ENCODE results near the gene IL27RA.

The IL27RA gene

DNA sequence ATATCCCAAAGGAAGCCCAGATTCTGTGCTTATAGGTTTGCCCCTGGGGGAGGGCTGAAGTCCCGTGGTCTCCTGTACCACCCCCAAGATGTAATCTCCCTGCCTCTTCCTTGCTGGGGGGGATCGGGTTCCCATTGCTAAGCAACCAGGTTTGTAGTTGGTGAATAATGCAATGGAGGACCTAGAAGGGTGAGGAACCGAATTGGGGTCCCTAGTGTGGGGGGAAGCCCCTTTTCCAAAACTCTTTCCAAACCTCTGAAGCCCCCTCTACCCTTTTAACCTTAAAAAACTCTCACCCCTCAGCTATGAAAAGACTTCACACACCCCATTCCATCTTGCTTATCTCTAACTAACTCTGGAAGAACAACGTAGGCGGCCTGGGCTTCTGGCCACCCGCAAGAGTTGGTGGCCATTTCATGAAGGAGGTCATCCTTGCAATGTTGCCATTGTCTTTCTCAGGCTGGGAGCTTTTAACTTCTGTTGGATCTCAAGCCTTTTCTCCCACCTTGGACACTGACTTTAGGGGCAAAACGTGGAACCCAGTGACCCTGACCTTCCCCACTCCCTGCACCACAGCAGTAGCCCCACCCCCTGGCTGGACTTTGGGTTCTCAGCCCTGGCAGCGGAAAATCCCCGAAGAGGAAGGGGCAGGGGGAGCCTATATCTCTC, 29.7 kb downstream of the IL27RA start:
- no peak overlapping the region for H3K4me3 ChIP-seq (ENCODE audit: extremely low read depth, insufficient read depth, low read length, poor library complexity, severe bottlenecking)
- no peak overlapping the region for H3K27ac ChIP-seq (ENCODE audit: low read depth, low read length, severe bottlenecking)
- H3K9me3 ChIP-seq (ENCODE audit: control insufficient read depth, low read length), result no peaks in the 10 kb centered on the region
- no peaks in the 10 kb centered on the region for H3K36me3 ChIP-seq (ENCODE audit: control insufficient read depth, insufficient read depth, low read length)
- WGBS, 2 experiments (ENCODE audit: insufficient coverage in 2 of 2), result 68 to 82% methylated on average over 4 to 7 of the region's 9 CpGs
- peaks cover 7% of the 10 kb centered on the region for H3K4me1 ChIP-seq (ENCODE audit: control insufficient read depth, insufficient read depth, low read length, poor library complexity, severe bottlenecking)

DNA sequence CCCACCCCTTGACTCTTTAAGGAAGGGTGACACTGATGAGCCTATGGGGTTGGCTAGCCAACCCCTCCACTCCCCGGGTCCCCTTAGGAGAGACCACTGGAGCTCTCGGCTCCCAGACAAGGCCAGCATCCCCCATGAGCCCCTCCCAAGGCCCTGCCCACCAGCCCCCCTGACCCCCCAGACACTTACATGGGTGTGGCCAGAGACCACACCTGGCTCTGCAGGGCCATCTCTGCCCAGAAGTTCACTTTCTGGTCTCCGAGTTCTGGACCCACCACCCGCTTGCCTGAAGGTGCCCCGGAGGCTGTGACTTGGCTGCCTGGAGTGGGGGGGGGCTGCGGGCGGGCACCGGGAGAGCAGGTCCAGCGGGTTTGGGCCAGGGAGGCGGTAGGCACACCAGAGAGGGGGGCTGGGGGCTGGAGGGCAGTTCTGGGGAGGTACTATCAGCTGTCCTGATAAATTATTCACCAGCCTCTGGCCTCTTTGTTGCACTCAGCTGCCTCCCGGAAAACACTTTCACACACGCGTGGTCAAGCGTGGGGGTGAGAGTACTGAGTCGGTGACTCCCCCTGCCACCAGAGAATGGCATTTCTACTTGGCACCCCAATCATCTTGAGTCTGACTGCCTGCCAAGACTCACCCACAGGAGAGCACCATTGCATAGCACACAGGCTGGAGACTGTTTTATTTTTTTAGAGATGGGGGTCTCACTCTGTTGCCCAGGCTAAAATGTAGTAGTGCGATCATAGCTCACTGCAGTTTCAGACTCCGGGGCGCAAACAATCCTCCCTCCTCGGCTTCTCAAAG, 30.4 kb downstream of the IL27RA start, which contains the start of gene PALM3:
PALM3 (minus strand) TSS at position 326 of the 807 bp plus-strand sequence; CDS start at position 230, 96 bp downstream.
- H3K4me1 ChIP-seq (ENCODE audit: control insufficient read depth, insufficient read depth, low read length, poor library complexity, severe bottlenecking), result peaks cover 7% of the 10 kb centered on the region
- no peak within 1 kb of the TSS for H3K4me3 ChIP-seq (ENCODE audit: extremely low read depth, insufficient read depth, low read length, poor library complexity, severe bottlenecking)
- no peak within 1 kb of the TSS for H3K27ac ChIP-seq (ENCODE audit: low read depth, low read length, severe bottlenecking)
- no peaks in the 10 kb centered on the region for H3K36me3 ChIP-seq (ENCODE audit: control insufficient read depth, insufficient read depth, low read length)
- no peaks in the 10 kb centered on the region for H3K9me3 ChIP-seq (ENCODE audit: control insufficient read depth, low read length)
- 90 to 95% methylated on average over 14 to 17 of the region's 19 CpGs for WGBS, 2 experiments (ENCODE audit: insufficient coverage in 2 of 2)

DNA sequence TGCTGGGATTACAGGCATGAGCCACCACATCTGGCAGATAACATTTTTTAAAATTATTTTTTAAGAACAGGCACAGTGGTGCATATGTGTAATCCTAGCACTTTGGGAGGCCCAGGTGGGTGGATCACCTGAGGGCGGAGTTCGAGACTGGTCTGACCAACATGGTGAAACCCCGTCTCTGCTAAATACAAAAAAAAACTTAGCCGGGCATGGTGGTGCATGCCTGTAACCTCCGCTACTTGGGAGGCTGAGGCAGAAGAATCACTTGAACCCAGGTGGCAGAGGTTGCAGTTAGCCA, 30.9 kb downstream of the IL27RA start:
- no peaks in the 10 kb centered on the region for H3K36me3 ChIP-seq (ENCODE audit: control insufficient read depth, insufficient read depth, low read length)
- peaks cover 7% of the 10 kb centered on the region for H3K4me1 ChIP-seq (ENCODE audit: control insufficient read depth, insufficient read depth, low read length, poor library complexity, severe bottlenecking)
- H3K4me3 ChIP-seq (ENCODE audit: extremely low read depth, insufficient read depth, low read length, poor library complexity, severe bottlenecking), result no peak overlapping the region
- 91 to 93% methylated on average over 5 of the region's 5 CpGs for WGBS, 2 experiments (ENCODE audit: insufficient coverage in 2 of 2)
- H3K9me3 ChIP-seq (ENCODE audit: control insufficient read depth, low read length), result no peaks in the 10 kb centered on the region
- no peak overlapping the region for H3K27ac ChIP-seq (ENCODE audit: low read depth, low read length, severe bottlenecking)

DNA sequence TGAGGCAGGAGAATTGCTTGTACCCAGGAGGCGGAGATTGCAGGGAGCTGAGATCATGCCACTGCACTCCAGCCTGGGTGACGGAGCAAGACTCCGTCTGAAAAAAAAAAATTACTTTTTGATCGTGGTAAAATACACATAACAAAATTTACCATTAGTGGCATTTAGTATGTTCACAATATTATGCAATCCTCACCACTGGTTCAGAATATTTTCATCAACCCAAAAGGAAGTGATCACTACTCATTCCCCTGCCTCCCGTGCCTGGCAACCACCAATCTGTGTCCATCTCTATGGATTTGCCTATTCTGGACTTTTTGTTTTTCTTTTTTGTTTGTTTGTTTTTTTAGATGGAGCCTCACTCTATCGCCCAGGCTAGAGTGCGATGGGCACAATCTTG, 31.5 kb downstream of the IL27RA start:
- no peak overlapping the region for H3K27ac ChIP-seq (ENCODE audit: low read depth, low read length, severe bottlenecking)
- no peaks in the 10 kb centered on the region for H3K9me3 ChIP-seq (ENCODE audit: control insufficient read depth, low read length)
- no peaks in the 10 kb centered on the region for H3K36me3 ChIP-seq (ENCODE audit: control insufficient read depth, insufficient read depth, low read length)
- 95 to 96% methylated on average over 3 to 7 of the region's 7 CpGs for WGBS, 2 experiments (ENCODE audit: insufficient coverage in 2 of 2)
- H3K4me1 ChIP-seq (ENCODE audit: control insufficient read depth, insufficient read depth, low read length, poor library complexity, severe bottlenecking), result peaks cover 3% of the 10 kb centered on the region
- H3K4me3 ChIP-seq (ENCODE audit: extremely low read depth, insufficient read depth, low read length, poor library complexity, severe bottlenecking), result no peak overlapping the region

DNA sequence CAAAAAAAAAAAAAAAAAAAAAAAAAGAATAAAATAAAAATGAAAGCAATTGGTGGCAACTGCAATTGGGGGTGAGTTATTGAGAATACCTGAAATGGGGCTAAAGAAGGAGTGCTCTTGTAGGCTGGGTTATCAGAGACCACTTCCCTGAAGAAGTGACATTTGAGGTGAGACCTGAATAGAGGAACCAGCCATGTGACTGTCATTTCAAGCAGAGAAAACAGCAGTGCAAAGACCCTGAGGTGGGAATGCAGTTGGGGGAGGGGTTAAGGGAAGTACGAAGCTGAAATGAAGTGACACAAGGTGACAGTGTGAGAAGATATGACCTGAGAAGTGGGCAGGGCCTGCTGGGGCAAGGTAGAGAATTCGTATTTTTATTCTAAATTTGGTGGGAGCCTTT, 34.6 kb downstream of the IL27RA start:
- H3K9me3 ChIP-seq (ENCODE audit: control insufficient read depth, low read length), result no peaks in the 10 kb centered on the region
- no peak overlapping the region for H3K4me3 ChIP-seq (ENCODE audit: extremely low read depth, insufficient read depth, low read length, poor library complexity, severe bottlenecking)
- no peaks in the 10 kb centered on the region for H3K36me3 ChIP-seq (ENCODE audit: control insufficient read depth, insufficient read depth, low read length)
- WGBS, 2 experiments (ENCODE audit: insufficient coverage in 2 of 2), result 49 to 70% methylated on average over 2 of the region's 2 CpGs
- no peak overlapping the region for H3K27ac ChIP-seq (ENCODE audit: low read depth, low read length, severe bottlenecking)
- no peaks in the 10 kb centered on the region for H3K4me1 ChIP-seq (ENCODE audit: control insufficient read depth, insufficient read depth, low read length, poor library complexity, severe bottlenecking)

DNA sequence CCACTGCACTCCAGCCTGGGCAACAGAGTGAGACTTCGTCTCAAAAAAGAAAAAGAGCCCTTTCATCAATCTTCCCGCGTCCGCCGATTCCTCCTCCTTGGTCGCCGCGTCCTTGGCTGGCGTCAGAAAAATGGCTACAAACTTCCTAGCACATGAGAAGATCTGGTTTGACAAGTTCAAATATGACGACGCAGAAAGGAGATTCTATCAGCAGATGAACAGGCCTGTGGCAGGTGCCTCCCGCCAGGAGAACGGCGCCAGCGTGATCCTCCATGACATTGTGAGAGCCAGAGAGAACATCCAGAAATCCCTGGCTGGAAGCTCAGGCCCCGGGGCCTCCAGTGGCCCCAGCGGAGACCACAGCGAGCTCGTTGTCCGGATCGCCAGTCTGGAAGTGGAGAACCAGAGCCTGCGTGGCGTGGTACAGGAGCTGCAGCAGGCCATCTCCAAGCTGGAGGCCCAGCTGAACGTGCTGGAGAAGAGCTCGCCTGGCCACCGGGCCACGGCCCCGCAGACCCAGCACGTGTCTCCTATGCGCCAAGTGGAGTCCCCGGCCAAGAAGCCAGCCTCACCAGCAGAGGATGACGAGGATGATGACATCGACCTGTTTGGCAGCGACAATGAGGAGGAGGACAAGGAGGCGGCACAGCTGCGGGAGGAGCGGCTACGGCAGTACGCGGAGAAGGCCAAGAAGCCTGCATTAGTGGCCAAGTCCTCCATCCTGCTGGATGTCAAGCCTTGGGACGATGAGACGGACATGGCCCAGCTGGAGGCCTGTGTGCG, 38.9 kb downstream of the IL27RA start:
- Histone ChIP-seq H3K4me3 (ENCODE audit: extremely low read depth, insufficient read depth, low read length, poor library complexity, severe bottlenecking) (no peak overlapping the region), H3K4me1 (ENCODE audit: control insufficient read depth, insufficient read depth, low read length, poor library complexity, severe bottlenecking) (peaks cover 15% of the 10 kb centered on the region), H3K9me3 (ENCODE audit: control insufficient read depth, low read length) (no peaks in the 10 kb centered on the region), H3K27ac (ENCODE audit: low read depth, low read length, severe bottlenecking) (no peak overlapping the region), H3K36me3 (ENCODE audit: control insufficient read depth, insufficient read depth, low read length) (no peaks in the 10 kb centered on the region)
- 94 to 97% methylated on average over 42 to 43 of the region's 43 CpGs for WGBS, 2 experiments (ENCODE audit: insufficient coverage in 2 of 2)

DNA sequence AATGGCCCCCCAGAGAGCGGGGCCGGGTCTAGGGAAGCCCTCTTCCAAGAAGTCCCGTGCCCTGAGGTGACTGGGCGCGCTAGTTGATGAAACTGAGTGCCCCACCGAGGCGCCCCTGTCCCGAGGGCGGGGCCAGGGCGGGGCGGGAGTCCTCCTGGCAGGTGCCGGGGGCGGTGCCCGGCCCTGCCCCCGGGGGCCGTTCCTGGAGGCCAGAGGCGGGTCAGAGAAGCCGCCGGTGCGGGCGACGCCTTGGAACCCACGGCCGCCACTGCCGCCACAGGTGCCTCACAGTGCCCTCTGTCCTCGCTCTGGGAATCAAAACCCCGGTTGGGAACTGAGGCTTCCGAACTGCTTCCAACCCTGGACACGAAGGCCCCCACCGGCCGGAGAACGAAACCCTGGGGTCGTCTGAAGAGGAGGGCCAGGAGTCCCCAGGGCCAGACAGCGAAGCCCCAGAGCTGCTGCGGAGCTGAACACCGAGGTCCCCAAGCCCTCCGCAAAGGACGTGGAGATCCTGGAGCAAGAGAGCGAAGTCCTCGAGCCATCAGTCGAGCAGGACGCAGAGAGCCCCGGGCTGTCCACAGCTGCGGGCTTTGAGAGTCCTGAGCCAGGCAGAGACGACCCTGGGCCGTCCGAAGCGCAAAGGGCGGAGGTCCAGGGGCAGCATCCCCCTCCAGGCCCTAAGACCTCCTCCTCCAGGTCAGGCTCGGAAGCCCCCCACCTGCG, 41.1 kb downstream of the IL27RA start, which contains the start of gene MISP3:
MISP3 (plus strand) TSS at position 252 of the 726 bp plus-strand sequence. CDS start 524 bp downstream, outside the sequence.
- Histone ChIP-seq H3K4me3 (ENCODE audit: extremely low read depth, insufficient read depth, low read length, poor library complexity, severe bottlenecking) (peak within 1 kb of the TSS; percentile 57), H3K4me1 (ENCODE audit: control insufficient read depth, insufficient read depth, low read length, poor library complexity, severe bottlenecking) (peaks cover 15% of the 10 kb centered on the region), H3K36me3 (ENCODE audit: control insufficient read depth, insufficient read depth, low read length) (no peaks in the 10 kb centered on the region), H3K27ac (ENCODE audit: low read depth, low read length, severe bottlenecking) (no peak within 1 kb of the TSS), H3K9me3 (ENCODE audit: control insufficient read depth, low read length) (no peaks in the 10 kb centered on the region)
- WGBS, 2 experiments (ENCODE audit: insufficient coverage in 2 of 2), result 5 to 8% methylated on average over 38 to 51 of the region's 51 CpGs

DNA sequence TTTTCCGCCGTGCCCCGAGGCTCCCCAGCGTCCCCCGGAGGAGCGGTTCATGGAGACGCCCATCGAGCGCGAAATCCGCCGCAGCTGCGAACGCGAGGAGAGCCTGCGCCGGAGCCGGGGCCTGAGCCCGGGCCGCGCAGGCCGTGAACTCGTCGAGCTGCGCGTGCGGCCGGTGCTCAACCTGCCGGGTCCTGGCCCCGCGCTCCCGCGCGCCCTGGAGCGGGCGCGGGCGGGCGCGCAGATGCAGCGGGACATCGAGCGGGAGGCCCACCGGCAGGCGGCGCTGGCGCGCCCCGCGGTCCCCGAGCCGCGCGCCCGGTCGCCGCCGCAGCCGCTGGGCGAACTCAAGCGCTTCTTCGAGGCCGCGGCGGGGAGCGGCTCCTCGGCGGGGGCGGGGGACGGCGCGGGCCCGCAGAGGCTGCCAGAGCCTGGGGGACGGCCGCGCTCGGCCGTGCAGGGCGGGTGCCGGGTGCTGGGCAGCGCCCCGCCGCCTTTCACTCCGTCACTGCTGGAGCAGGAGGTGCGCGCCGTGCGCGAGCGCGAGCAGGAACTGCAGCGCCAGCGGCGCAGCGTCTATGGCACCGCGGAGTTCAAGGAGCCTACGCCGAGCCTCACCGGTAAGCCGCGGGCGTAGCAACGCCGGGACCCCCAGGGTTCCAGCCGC, 41.8 kb downstream of the IL27RA start:
- Histone ChIP-seq H3K4me3 (ENCODE audit: extremely low read depth, insufficient read depth, low read length, poor library complexity, severe bottlenecking) (peak overlapping the region; percentile 57), H3K36me3 (ENCODE audit: control insufficient read depth, insufficient read depth, low read length) (no peaks in the 10 kb centered on the region), H3K4me1 (ENCODE audit: control insufficient read depth, insufficient read depth, low read length, poor library complexity, severe bottlenecking) (peaks cover 15% of the 10 kb centered on the region), H3K27ac (ENCODE audit: low read depth, low read length, severe bottlenecking) (no peak overlapping the region), H3K9me3 (ENCODE audit: control insufficient read depth, low read length) (no peaks in the 10 kb centered on the region)
- 0 to 1% methylated on average over 73 to 85 of the region's 106 CpGs for WGBS, 2 experiments (ENCODE audit: insufficient coverage in 2 of 2)

DNA sequence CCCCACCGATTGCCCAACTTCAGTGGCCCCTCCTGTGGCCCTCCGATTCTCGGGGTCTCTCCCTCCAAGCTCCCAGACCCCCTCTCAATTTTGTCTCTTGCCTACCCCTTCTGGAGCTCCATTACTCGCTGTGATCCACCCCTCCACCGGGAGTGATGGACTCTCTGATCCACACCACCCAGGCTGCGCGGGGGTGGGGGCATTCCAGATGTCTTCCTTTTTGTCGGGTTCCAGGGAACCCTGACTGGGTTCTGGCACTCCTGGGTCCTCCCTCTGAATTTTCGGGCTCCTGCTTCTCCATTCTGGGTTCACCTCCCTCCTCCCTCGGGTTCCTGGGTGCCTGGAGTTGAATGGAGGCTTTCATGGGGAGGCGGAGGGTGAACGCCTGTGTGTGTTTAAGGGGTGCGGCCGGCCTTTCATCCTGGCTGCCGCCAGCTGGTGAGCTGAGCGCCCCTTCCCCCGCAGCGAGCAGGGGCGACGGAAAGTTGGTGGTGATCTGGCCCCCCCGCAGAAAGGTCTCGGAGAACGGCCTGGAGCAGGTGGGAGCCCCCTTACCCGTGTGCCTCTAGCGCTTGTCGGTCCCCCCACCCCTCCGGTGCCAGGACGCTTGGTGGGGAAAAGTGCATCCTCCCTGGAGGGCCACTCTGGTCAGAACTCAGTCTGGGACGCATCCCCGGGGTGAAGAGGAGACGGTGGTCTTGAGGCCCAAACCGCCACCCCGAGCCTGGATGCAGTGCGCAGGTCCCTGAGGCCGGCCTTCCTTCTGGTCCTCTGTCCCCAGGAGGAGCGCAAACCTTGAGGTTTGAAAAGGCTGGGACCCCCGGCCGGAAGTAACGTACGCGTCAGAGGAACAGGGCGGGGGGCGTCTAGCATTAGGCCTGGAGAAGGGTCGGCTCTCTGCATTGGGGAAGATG, 42.6 kb downstream of the IL27RA start:
- Histone ChIP-seq H3K4me1 (ENCODE audit: control insufficient read depth, insufficient read depth, low read length, poor library complexity, severe bottlenecking) (peaks cover 15% of the 10 kb centered on the region), H3K4me3 (ENCODE audit: extremely low read depth, insufficient read depth, low read length, poor library complexity, severe bottlenecking) (peak overlapping the region; percentile 57), H3K9me3 (ENCODE audit: control insufficient read depth, low read length) (no peaks in the 10 kb centered on the region), H3K36me3 (ENCODE audit: control insufficient read depth, insufficient read depth, low read length) (no peaks in the 10 kb centered on the region), H3K27ac (ENCODE audit: low read depth, low read length, severe bottlenecking) (no peak overlapping the region)
- 20% methylated on average over 30 to 39 of the region's 44 CpGs for WGBS, 2 experiments (ENCODE audit: insufficient coverage in 2 of 2)

Data from mesodermal cell (in vitro differentiated cells).